Dendritic cell treated with granulocyte-macrophage colony-stimulating factor and Interleukin-4, amounts not matched to agents 40 ng/mL and 50 ng/mL, for 4 days (primary cell): ENCODE measurements around the gene MYBPC3.
"Not testable (repeated sequence)": the region's sequence is repeated elsewhere in the genome, so short reads cannot be mapped to it uniquely, and the experiment has no call there.

ENCODE experiments used
- H3K27ac Mint-ChIP-seq: one replicate; pipeline ENCODE4 v1.8.0; 2022; ENCODE audit warnings: mild to moderate bottlenecking, mixed read lengths
- H3K27me3 Mint-ChIP-seq: one replicate; pipeline ENCODE4 v1.8.0; 2022; ENCODE audit warnings: mild to moderate bottlenecking, mixed read lengths
- H3K36me3 Mint-ChIP-seq: one replicate; pipeline ENCODE4 v1.8.0; 2022; ENCODE audit warnings: low read depth, mixed read lengths
- H3K4me1 Mint-ChIP-seq: one replicate; pipeline ENCODE4 v1.8.0; 2022; ENCODE audit warnings: low read depth, mixed read lengths
- H3K4me3 Mint-ChIP-seq: one replicate; pipeline ENCODE4 v1.8.0; 2022; ENCODE audit warnings: mild to moderate bottlenecking, moderate library complexity, mixed read lengths
- H3K9me3 Mint-ChIP-seq: one replicate; pipeline ENCODE4 v1.8.0; 2022; ENCODE audit warnings: mixed read lengths
- intact Hi-C: fragments of 100-400 bp; cut with micrococcal nuclease; formaldehyde crosslinking; loops from one replicate; pipeline ENCODE4 v1.15.0; 2022

Gene MYBPC3

DNA sequence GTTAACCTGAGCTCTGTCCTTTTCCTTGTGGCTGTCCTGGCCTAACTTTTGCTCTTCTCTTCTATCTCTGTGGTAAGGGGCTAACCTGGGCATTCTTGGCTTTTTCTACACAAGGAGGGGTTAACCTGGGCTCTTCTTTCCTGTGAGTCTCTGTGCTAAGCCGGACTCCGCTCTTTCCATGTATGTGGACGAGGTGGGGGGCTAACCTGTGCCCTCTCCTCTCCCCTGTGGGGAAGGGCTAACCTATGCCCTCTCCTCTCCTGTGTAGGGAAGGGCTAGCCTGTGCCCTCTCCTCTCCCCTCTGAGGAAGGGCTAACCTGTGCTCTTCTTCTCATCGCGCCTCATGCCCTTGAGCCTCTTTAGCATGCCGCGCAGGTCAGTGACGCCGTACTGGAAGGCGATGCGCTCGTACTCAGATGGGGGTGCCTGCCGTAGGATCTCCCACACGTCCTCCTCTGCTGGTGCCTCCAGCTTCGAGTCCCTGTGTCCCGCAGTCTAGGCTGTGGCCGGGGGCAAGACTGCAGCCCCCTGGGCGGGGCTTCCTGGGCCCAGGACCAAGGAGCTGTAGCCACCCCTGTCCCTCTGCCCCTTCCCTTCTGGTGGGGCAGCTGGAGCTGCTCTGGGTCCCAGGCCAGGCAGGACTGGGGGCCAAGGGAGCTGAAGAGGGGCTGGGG, 6.5 kb downstream of the MYBPC3 start:
- Mint-ChIP-seq H3K27me3 (no peaks in the 10 kb centered on the region), H3K4me1 (peaks cover 4% of the 10 kb centered on the region), H3K27ac (no peak overlapping the region), H3K9me3 (no peaks in the 10 kb centered on the region), H3K36me3 (peaks cover 87% of the 10 kb centered on the region), H3K4me3 (no peak overlapping the region)
- intact Hi-C loops, result no loop called here

DNA sequence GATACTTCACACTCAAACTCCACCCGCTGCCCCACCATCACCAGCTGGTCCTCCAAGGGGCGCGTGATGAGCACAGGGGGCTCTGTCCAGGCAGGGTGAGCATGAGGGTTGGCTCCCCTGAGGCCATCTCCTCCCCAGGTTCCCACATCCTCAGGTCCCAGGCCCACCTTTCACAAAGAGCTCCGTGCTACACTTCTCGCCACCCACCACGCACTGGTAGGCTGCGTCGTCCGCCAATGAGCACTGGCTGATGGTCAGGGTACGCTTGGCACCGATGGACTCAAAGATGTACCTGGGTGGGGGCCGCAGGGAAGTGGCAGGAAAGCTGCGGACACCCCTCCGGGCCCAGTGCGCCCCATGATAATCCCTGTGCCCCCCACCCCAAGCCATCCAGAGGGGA, 9.6 kb downstream of the MYBPC3 start:
- H3K9me3 Mint-ChIP-seq, result no peaks in the 10 kb centered on the region
- no peaks in the 10 kb centered on the region for H3K27me3 Mint-ChIP-seq
- no peaks in the 10 kb centered on the region for H3K4me1 Mint-ChIP-seq
- no peak overlapping the region for H3K4me3 Mint-ChIP-seq
- H3K27ac Mint-ChIP-seq, result no peak overlapping the region
- peaks cover 93% of the 10 kb centered on the region for H3K36me3 Mint-ChIP-seq
- intact Hi-C loops, result no loop called here

DNA sequence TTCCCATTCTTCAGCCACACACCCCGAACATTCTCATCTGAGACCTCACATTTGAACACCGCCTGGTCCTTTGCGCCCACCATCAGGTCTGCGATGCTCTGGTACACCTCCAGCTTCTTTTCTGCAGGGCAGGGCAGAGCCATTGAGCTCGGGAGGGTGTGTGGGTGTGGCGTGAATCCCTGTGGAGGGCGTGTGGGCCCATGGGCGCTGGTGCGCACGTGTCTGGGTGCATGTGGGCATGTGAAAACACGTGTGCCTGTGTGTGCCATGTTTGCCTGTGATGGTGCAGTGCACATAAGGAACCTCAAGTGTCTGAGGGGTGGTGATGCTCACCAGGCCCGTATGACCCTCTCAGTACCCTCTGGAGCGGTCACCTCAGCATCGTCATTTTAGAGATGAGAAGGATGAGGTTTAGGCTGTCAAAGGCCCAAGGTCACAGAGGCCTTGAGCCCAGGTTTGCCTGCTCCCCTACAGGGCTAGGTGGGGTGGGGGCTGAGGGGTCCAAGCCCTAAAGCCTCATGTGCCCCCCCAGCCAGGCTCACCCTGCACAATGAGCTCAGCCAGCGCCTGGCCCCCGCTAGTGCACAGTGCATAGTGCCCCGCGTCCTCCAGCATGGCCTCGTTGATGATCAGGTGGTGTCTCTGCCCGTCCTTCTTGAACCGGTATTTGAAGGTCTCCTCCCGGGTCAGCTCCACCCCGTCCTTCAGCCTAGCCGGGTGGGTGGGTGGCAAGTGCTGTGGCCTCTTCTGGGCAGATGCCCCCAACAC, 10.3 kb downstream of the MYBPC3 start:
- no peaks in the 10 kb centered on the region for H3K4me1 Mint-ChIP-seq
- intact Hi-C loops, result no loop called here
- no peaks in the 10 kb centered on the region for H3K27me3 Mint-ChIP-seq
- H3K36me3 Mint-ChIP-seq, result peaks cover 93% of the 10 kb centered on the region
- no peak overlapping the region for H3K27ac Mint-ChIP-seq
- H3K9me3 Mint-ChIP-seq, result no peaks in the 10 kb centered on the region
- H3K4me3 Mint-ChIP-seq, result no peak overlapping the region

DNA sequence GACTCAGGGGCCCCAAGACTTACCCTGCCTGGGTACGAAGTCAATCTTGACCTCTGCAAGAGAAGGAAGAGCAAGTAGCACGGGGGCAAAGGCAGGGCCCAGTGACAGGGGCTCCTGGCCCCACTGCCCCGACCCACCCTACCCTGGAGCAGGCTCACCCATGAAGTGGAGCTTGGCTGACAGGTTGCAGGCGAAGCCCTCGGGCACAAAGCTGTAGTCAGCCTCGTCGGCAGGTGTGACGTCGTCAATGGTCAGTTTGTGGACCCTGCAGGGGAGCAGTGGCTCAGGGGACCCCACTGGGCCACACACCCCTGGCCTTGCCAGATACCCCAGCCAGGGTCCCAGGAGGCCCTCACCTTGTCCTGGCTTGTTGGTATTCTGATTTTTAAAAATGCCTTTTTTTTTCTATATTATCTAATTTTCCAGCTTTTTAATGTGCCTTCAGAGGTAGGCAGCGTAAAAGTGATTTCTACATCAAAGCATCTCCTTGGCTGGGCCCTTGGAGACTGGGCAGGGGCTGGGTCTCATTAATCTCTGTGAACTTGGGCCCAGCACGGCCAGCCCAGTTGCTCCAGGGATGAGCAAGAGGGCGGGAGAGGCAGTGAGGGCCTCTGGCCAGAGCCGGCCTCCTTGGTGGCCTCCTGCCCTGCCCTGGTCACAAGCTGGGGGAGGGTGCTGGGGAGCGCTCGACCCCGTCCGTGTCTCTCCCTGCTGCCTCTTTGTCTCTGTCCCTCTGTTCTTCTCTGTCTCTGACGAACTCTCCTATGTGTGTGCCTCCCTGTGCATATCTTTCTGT, 11.3 kb downstream of the MYBPC3 start:
- Mint-ChIP-seq H3K9me3 (no peaks in the 10 kb centered on the region), H3K36me3 (peaks cover 91% of the 10 kb centered on the region), H3K4me1 (no peaks in the 10 kb centered on the region), H3K4me3 (no peak overlapping the region), H3K27me3 (no peaks in the 10 kb centered on the region), H3K27ac (no peak overlapping the region)
- intact Hi-C loops, result no loop called here

DNA sequence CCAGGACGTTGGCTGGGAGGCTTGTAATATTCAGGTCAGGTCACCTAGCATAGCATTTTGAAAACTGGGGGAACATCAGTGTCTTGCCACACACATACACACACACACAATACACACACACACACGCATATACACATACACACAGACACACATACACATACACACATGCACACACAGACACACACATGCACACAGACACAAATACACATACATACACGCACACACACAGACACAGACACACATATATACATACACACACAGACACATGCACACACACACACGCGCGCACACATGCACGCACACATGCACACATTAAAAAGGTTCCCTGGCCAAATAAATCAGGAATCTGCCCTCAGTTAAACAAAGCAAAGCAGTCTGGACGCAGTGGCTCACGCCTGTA, 12.5 kb downstream of the MYBPC3 start:
- peaks cover 86% of the 10 kb centered on the region for H3K36me3 Mint-ChIP-seq
- intact Hi-C loops, result no loop called here
- H3K4me3 Mint-ChIP-seq, result no peak overlapping the region
- H3K9me3 Mint-ChIP-seq, result no peaks in the 10 kb centered on the region
- H3K27me3 Mint-ChIP-seq, result no peaks in the 10 kb centered on the region
- no peak overlapping the region for H3K27ac Mint-ChIP-seq
- H3K4me1 Mint-ChIP-seq, result no peaks in the 10 kb centered on the region

DNA sequence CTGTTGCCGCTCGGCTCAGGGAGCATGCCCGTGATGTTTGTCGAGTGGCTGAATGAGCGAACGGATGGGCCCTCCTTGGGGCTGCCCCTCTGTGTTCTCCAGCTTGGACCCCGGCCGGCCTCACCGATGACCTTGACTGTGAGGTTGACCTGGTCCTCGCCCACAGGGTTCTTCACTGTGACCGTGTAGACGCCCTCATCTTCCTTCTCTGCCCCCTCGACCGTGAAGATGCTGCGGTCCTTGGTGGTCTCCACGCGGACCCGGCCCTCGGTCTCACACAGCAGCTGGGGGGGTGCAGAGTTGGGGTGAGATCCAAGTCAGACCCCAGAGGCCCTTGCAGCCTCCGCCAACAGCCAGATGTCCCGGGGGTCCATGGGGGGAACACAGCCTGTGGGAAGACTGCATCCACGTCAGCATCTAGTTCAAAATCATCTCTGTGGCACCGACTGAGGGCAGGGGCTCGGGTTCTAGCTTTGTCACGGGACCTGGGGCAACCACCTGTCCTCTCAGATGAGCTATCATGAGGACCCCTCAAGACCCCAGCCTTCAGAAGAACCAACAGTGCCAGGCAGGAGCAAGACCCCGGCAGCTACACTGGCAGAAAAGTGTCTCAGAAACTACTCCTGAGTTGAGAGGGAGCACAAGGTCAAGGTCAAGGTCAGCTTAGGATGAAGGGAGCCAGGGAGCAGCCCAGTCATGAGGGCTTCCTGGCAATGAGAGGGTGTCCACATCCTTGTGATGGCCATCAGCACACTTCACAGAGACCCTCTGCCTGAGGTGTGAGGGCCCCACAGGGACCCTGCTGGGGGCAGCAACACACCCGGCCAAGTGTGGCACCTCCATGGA, 13.9 kb downstream of the MYBPC3 start:
- Mint-ChIP-seq H3K9me3 (no peaks in the 10 kb centered on the region), H3K4me3 (no peak overlapping the region), H3K27me3 (no peaks in the 10 kb centered on the region), H3K27ac (no peak overlapping the region), H3K36me3 (peaks cover 76% of the 10 kb centered on the region), H3K4me1 (no peaks in the 10 kb centered on the region)
- intact Hi-C loops, result no loop called here

DNA sequence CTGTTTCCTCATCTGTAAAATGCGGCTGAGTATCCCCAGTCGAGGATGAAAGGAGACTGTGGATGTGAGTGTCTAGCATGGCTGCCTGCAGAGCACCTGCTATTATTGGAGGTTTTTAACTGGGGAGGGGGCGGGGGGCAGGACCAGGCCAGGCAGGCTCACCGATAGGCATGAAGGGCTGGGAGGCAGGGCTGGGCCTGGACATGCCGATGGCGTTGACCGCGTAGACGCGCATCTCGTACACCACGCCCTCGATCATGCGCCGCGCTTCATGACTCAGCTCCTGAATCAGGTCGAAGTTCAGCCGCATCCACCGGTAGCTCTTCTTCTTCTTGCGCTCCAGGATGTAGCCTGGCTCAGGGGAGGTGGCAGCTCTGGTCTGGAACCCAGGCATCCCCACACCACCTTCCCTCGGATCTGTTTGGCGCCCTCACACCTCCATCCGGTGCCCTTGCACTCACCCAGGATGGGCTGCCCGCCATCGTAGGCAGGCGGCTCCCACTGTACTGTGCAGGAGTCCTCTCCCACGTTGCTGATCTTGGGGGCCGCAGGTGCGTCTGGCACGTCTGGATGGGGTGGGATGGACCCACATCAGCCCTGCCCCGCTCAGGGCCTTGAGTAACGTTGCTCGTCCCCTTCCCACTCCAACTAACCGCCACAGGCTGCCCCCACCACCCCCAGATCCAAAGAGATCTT, 15.1 kb downstream of the MYBPC3 start:
- Mint-ChIP-seq H3K4me1 (no peaks in the 10 kb centered on the region), H3K4me3 (no peak overlapping the region), H3K36me3 (peaks cover 64% of the 10 kb centered on the region), H3K9me3 (no peaks in the 10 kb centered on the region), H3K27ac (no peak overlapping the region), H3K27me3 (no peaks in the 10 kb centered on the region)
- intact Hi-C loops, result no loop called here

DNA sequence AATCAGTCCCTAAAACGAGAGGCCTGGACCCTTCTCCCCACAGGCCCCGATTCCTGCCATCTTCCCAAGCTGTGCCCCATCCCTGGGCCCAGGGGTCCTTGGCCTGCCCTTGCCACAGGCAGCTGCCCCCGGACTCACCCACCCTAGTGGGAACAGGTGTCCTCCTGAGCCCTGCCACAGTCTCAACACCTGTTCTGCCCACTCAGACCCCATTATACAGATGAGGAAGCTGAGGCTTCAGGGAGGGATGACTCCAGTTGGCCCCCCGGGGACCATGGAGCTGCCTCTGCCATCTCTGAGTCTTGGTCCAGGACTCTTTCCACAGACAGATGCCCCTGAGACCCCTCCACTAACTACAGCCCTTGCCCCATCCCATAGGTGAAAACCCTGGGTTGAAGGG, 15.9 kb downstream of the MYBPC3 start:
- no peak overlapping the region for H3K4me3 Mint-ChIP-seq
- no peaks in the 10 kb centered on the region for H3K27me3 Mint-ChIP-seq
- no peaks in the 10 kb centered on the region for H3K9me3 Mint-ChIP-seq
- peaks cover 56% of the 10 kb centered on the region for H3K36me3 Mint-ChIP-seq
- H3K27ac Mint-ChIP-seq, result no peak overlapping the region
- H3K4me1 Mint-ChIP-seq, result no peaks in the 10 kb centered on the region
- intact Hi-C loops, result no loop called here

DNA sequence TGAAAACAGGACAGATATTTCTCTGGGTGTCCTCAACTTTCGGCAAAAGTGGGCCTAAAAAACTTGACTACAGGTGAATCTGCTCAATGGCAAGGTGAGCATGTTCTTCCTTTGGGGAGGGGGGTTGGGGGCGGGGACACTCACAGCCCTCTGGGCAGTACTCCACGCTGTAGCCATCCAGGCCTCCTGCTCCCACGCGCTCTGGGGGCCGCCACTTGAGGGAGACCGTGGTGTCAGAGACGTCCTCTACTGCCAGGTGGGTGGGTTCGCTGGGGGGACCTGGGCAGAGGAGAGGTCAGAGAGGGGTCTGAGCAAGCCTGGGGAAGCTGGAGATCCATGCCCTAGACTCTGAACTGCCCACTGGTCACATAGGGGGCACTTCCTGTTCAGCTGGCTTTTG, 16.8 kb downstream of the MYBPC3 start:
- Mint-ChIP-seq H3K27ac (no peak overlapping the region), H3K4me1 (no peaks in the 10 kb centered on the region), H3K36me3 (peaks cover 51% of the 10 kb centered on the region), H3K4me3 (no peak overlapping the region), H3K27me3 (no peaks in the 10 kb centered on the region), H3K9me3 (no peaks in the 10 kb centered on the region)
- intact Hi-C loops, result no loop called here

DNA sequence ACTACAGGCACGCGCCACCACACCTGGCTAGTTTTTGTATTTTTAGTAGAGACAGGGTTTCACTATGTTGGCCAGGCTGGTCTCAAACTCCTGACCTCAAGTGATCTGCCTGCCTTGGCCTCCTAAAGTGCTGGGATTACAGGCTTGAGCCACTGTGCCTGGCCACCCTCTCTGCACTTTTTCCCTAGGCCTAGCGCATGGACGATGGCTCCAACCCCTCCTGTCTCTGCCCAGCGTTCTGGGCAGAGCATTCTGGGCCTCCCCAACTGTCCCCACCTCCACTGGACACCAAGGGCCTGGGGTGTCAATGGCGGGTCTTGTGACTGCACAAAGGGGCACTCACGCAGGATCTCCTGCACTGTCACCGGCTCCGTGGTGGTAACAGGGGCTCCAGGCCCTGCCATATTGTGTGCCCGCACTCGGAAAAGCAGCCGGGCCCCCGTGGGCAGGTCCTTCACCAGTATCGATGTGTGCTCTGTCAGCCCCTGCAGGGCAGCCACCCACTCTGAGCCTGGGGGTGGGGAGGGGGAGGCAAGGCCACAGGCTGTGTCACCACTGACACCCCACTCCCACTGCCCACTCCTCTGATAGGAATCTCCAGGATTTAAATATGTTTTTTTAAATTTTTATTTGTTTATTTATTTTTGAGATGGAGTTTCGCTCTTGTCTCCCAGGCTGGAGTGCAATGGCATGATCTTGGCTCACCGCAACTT, 17.6 kb downstream of the MYBPC3 start:
- H3K27ac Mint-ChIP-seq, H3K4me1 Mint-ChIP-seq, H3K27me3 Mint-ChIP-seq, H3K9me3 Mint-ChIP-seq, H3K4me3 Mint-ChIP-seq, intact Hi-C loops: not testable (repeated sequence)
- H3K36me3 Mint-ChIP-seq, result peaks cover 42% of the 10 kb centered on the region

DNA sequence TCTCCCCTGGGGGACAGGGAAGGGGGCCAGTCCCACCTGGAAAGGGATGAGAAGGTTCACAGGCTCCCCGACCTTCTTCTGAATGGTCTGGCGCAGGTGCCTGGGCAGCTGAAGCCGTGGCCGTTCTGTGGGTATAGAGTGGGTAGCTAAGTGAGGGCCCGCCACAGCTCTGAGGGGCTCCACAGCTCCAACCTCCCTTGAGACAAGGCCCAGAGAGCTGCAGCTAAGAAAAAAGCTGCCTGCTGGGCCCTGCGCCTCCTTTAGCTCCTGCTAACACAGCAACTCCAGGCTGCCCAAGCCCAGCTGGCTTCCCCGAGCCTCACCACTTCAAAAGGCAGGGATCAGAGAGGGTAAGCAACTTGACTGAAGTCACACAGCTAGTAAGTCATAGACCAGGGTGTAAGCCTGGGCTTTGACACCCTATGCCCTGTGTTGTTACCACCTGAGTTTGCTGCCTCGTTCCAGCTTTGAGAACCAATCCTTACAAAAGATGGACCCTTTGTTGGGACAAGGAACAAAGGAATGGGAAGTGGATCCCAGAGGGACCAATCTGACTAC, 18.5 kb downstream of the MYBPC3 start:
- Mint-ChIP-seq H3K36me3 (peaks cover 33% of the 10 kb centered on the region), H3K27ac (no peak overlapping the region), H3K4me1 (peaks cover 5% of the 10 kb centered on the region), H3K4me3 (no peak overlapping the region), H3K27me3 (no peaks in the 10 kb centered on the region), H3K9me3 (no peaks in the 10 kb centered on the region)
- intact Hi-C loops, result no loop called here

DNA sequence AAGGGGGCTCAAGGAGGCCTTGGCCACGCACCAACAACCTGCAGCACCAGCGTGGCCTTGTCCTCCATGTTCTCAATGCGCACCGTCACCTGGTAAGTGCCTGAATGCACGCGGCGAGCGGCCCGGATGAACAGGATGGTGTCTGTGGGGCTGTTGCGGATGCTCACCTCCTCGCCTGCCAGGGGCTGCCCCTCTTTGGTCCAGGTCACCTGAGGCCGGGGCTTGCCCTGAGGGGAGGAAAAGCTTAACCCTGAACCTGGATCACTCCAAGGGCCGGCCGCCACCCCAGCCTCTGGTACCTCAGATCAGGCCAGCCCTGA, 19.0 kb downstream of the MYBPC3 start:
- H3K27ac Mint-ChIP-seq, result no peak overlapping the region
- H3K9me3 Mint-ChIP-seq, result no peaks in the 10 kb centered on the region
- H3K36me3 Mint-ChIP-seq, result peaks cover 28% of the 10 kb centered on the region
- peaks cover 9% of the 10 kb centered on the region for H3K4me1 Mint-ChIP-seq
- intact Hi-C loops, result no loop called here
- H3K27me3 Mint-ChIP-seq, result no peaks in the 10 kb centered on the region
- H3K4me3 Mint-ChIP-seq, result no peak overlapping the region
